DMS53 treated with DMSO at 0.1 percent for 48 hours (cell line): ENCODE data around the gene ERCC5.

Experiments
- DNase-seq: peaks from one replicate; lab custom pipeline; 2025; ENCODE audit not compliant: unreplicated experiment; lab: John Stamatoyannopoulos, UW

The ERCC5 gene

DNA sequence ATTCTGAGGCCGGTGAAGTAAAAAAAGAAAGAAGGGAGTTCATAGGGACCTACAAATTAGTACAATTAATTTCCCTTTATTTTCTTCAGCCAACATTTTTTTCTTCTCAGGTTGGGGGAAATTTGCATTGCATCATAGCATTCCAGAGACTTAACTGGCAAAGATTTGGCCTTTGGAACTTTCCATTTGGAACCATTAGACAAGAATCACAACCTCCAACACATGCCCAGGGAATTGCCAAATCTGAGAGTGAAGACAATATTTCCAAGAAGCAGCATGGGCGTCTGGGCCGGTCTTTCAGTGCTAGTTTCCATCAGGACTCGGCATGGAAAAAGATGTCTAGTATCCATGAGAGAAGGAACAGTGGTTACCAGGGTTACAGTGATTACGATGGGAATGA is 6.4 kb upstream of the ERCC5 start:
- no peak for DNase-seq

DNA sequence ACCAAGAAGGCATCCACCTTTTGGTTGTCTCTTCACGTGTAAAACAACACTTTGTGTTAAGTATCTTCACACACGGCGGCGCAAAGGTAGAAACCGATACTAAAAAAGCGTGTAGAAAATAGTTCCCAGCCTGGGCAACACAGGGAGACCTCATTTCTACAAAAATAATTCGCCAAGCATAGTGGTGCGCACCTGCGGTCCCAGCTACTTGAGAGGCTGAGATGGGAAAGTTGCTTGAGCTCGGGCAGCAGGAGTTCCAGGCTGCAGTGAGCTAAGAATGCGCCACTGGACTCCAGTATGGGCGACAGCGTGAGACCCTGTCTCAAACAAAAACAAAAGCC is 573 bp upstream of the ERCC5 start:
- no peak for DNase-seq

GRCh38 chr13:102846261-102847015 is 606 bp downstream of the ERCC5 start:
- DNase-seq: no peak

DNA sequence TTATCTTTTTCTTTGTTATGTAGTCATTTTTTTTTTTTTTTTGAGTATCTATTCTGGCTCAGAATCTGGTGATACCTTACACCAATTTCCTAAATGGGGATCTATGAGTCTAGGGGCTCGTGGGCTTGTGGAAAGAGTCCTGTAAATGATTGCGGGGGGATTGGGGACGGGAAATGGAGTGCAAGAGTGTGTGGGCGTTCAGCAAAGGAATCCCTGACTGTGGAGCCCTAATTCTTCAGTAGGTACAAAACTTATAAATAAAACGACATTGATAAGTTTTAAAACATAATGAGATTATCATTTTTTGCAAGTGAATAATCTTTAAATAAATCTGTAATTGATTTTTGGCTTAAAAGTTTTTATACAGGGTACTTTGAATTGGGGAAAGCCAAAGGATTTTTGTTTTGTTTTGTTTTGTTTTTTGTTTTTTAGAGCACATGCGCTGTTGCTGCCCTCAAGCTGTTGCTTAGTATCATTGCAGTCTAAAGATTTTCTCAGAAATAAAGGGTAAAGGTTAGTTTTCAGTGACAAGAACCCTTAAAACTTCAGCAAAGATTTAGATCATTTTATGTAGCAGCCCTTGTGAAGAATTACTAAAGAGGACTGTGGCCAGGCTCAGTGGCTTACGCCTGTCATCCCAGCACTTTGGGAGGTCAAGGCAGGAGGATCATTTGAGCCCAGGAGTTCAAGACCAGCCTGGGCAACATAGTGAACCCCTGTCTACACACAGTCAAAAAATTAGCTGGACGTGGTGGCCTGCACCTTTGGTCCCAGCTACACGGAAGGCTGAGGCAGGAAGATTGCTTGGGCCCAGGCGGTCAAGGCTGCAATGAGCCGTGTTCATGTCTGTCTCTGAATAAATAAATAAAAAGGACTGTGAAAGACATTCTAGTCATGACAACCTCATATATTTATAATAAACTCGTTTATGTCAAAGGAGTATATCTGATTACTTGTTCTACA is 1.7 kb downstream of the ERCC5 start:
- DNase-seq: no peak

GRCh38 chr13:102848956-102849355 is 3.1 kb downstream of the ERCC5 start:
- no peak for DNase-seq

DNA sequence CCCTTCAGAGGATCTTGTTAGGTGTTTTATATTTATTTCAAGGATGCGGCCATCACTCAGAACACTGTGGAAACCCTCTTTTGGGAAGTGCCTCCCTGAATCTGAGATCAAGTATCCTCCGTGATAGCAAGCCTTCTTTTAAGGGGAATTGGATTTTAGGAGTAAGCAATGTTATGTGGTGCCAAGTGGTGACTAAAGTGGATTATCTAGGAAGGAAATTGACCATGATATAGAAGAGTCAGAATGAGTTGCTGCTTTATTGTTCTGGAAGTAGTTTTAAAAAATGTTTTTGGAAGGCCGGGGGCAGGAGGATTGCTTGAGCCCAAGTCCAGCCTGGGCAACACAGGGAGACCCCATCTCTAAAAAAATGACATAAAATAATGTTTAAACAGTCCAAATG is 6.7 kb downstream of the ERCC5 start:
- DNase-seq: no peak

DNA sequence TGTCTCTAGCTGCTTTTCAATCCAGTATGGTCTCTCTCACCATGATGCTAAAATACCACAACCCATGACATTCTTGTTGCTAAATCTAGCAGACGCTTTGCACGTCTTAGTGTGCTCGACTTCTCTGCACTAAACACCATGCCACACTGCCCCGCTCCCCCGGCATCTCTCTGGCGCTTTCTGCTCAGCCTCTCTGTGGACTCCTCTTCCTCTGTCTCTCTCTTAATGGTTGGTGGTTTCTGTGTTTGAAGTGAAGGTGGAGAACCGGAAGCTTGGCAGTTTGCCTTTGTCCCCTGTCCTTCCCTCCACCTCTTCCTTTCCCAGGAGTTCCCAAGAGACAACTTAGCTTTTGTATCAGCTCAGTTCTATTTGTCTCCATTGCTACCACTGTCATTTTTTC is 8.8 kb downstream of the ERCC5 start:
- DNase-seq: no peak

DNA sequence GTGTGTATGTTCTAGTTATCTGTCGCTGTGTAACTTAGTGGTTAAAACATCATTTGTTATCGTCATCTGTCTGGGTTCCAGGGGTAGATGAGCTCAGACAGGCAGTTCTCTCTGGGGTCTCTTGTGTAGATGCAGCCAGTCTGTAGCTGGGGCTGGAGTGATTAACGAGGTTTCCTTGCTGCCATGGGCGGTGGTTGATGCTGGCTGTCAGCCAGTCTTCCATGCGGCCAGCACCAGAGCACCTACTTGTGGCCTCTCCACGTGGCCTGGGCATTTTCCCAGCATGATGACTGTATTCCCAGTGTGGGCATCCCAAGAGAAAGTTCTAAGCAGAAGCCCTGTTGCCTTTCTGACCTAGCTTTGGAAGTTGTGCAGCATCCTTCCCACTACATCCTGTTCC is 10.7 kb downstream of the ERCC5 start:
- DNase-seq: no peak

DNA sequence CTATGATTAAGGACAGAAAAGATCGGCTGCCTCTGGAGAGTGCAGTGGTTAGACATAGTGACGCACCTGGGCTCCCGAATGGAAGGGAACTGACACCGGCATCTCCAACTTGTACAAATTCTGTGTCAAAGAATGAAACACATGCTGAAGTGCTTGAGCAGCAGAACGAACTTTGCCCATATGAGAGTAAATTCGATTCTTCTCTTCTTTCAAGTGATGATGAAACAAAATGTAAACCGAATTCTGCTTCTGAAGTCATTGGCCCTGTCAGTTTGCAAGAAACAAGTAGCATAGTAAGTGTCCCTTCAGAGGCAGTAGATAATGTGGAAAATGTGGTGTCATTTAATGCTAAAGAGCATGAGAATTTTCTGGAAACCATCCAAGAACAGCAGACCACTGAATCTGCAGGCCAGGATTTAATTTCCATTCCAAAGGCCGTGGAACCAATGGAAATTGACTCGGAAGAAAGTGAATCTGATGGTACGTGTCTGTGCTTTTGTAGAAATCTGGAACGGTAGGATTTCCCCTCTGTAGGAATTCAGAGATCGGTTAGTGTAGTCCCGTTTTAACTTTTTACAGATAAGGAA is 16.9 kb downstream of the ERCC5 start:
- no peak for DNase-seq

- no peak for DNase-seq
These were observed 17.8 kb downstream of the ERCC5 start for GRCh38 chr13:102863590-102863989.

- DNase-seq: no peak
These were observed 22.6 kb downstream of the ERCC5 start for GRCh38 chr13:102868366-102868936.

- DNase-seq: no peak
These were observed 24.3 kb downstream of the ERCC5 start for GRCh38 chr13:102869948-102870676.

GRCh38 chr13:102870677-102871415 is 25.0 kb downstream of the ERCC5 start:
- DNase-seq: no peak

DNA sequence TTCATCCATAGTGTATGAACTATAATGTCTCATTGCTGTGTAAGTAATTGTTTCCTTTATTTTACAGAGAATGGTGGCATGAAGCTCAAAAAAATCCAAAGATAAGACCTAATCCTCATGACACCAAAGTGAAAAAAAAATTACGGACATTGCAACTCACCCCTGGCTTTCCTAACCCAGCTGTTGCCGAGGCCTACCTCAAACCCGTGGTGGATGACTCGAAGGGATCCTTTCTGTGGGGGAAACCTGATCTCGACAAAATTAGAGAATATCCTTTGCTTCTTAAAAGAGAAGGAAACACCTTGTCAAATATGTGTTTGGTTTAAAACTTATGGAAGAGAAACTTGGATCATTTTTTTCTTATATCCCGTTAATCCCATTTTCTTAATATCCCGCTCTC is 26.3 kb downstream of the ERCC5 start:
- DNase-seq: no peak

DNA sequence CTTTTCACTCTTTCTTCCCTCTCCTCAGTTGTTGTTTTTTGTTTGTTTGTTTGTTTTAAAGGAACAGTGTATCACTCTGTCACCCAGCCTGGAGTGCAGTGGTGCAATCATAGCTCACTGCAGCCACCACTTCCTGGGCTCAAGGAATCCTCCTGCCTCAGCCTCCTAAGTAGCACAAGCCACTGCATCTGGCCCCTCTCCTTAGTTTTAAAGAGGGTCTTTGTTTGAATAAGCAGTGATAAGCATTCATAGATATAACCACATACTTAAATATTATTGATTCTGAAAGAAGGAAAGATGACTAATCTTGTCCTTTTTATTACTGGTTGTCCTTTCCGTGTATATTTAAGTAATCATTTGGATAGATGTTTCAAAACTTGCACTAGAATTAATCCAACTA is 26.7 kb downstream of the ERCC5 start:
- DNase-seq: no peak

DNA sequence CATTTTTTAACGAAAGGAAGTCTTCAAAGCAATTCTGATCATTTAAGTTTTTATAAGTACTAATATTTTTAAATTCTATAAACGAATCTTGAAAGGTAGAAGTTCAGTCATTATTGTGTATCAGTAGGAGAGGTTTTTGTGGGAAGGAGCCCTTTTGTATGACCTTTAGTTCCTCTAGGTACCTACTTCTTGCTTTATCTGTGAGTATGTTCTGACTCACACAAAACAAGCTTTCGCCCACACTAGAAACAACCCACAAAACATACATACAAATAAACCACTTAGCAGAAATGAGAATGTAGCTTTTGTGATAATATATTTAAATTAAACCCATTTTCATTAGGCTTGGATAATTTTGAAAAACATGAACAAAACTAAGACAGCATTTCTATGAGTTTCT is 27.8 kb downstream of the ERCC5 start:
- DNase-seq: no peak

- DNase-seq: no peak
These were observed 29.4 kb downstream of the ERCC5 start for GRCh38 chr13:102875256-102875655.

GRCh38 chr13:102877303-102877702 is 31.5 kb downstream of the ERCC5 start:
- DNase-seq: no peak

GRCh38 chr13:102878481-102878880 is 32.6 kb downstream of the ERCC5 start:
- no peak for DNase-seq

- no peak for DNase-seq
These were observed 34.1 kb downstream of the ERCC5 start for GRCh38 chr13:102879793-102880499.
